ENCODE results near the gene SETX. TPM values are rescaled to one million over a fixed set of nuclear protein-coding genes. Genes with fewer than 3 reads are reported as not detected.

SETX gene
- total RNA-seq, 1 experiment from 2014 or later, result 44.3 TPM

DNA sequence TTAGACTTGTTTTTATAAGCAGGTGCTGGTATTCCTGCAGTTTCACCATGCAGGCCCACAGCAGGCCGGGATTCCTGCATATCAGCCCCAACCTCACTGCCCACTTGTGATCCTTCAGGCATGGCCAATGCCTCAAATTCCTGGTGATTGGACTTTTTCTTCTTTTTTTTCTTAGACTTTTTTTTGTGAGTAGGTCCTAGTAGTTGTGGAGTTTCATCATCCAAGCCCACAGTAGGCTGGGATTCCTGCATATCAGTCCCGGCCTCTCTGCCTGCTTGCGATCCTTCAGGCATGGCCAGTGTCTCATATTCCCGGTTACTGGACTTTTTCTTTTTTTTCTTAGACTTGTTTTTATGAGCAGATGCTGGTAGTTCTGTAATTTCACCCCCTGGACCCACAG, 47.0 kb upstream of the SETX start:
- H3K4me1 ChIP-seq (ENCODE audit: insufficient read depth, low read length), result peaks cover 3% of the 10 kb centered on the region; the same call in 1 of the 2 replicates
- H3K4ac ChIP-seq (ENCODE audit: low read depth, low read length), result no peak overlapping the region
- no peak overlapping the region for H3K4me2 ChIP-seq (ENCODE audit: insufficient read depth, insufficient read length, low read length)
- H3K4me3 Mint-ChIP-seq, result no peak overlapping the region
- no peak overlapping the region for H4K8ac ChIP-seq (replicated peaks; ENCODE audit: insufficient read length, low read depth, low read length)
- no peak overlapping the region for H3K14ac ChIP-seq (ENCODE audit: insufficient read depth, low read length)
- peak overlapping the region; percentile 27 to 62 (median 29); a peak in 5 of 7 replicates for H3K27ac Mint-ChIP-seq
- H3K18ac ChIP-seq (ENCODE audit: insufficient read length, low read depth, low read length), result no peak overlapping the region
- peaks cover 9% of the 10 kb centered on the region; the same call in 1 of the 2 replicates for H3K79me2 ChIP-seq (ENCODE audit: insufficient read depth, low read length)
- H3K27ac ChIP-seq (ENCODE audit: insufficient read length, low read depth, low read length), result no peak overlapping the region
- no peak overlapping the region for H2BK15ac ChIP-seq (ENCODE audit: low read depth, low read length)
- no peaks in the 10 kb centered on the region for H3K9me3 ChIP-seq (ENCODE audit: control insufficient read depth, low read depth, low read length)
- H3K27me3 ChIP-seq (ENCODE audit: insufficient read depth, low read length), result no peaks in the 10 kb centered on the region
- no peak overlapping the region for H3K56ac ChIP-seq (ENCODE audit: insufficient read length, low read depth, low read length)
- H2BK120ac ChIP-seq (ENCODE audit: low read depth, low read length, poor library complexity, severe bottlenecking), result no peak overlapping the region
- TF ChIP-seq, protein P1, sequence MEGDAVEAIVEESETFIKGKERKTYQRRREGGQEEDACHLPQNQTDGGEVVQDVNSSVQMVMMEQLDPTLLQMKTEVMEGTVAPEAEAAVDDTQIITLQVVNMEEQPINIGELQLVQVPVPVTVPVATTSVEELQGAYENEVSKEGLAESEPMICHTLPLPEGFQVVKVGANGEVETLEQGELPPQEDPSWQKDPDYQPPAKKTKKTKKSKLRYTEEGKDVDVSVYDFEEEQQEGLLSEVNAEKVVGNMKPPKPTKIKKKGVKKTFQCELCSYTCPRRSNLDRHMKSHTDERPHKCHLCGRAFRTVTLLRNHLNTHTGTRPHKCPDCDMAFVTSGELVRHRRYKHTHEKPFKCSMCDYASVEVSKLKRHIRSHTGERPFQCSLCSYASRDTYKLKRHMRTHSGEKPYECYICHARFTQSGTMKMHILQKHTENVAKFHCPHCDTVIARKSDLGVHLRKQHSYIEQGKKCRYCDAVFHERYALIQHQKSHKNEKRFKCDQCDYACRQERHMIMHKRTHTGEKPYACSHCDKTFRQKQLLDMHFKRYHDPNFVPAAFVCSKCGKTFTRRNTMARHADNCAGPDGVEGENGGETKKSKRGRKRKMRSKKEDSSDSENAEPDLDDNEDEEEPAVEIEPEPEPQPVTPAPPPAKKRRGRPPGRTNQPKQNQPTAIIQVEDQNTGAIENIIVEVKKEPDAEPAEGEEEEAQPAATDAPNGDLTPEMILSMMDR (conservative IDR thresholded peaks at IDR 0.05), result no peak
- no peak overlapping the region for H2BK20ac ChIP-seq (ENCODE audit: low read depth, low read length, poor library complexity, severe bottlenecking)
- no peak overlapping the region for H3T11ph ChIP-seq (ENCODE audit: low read length)
- H3K4me1 Mint-ChIP-seq, result peaks cover 8 to 10% of the 10 kb centered on the region in 2 experiments
- no peak overlapping the region for H3K23ac ChIP-seq (ENCODE audit: insufficient read length, low read depth, low read length)
- H3K36me3 Mint-ChIP-seq (ENCODE audit: insufficient read depth in 1 of 3, low read depth in 3 of 3), result peaks cover 36 to 65% (median 56%) of the 10 kb centered on the region in 3 experiments; a peak in 6 of 7 replicates
- H4K5ac ChIP-seq (ENCODE audit: insufficient read length, low read depth, low read length), result no peak overlapping the region
- H3K79me1 ChIP-seq (ENCODE audit: insufficient read depth, low read depth, low read length, poor library complexity, severe bottlenecking), result peaks cover 6% of the 10 kb centered on the region
- H2AK5ac ChIP-seq (ENCODE audit: insufficient read length, low read length), result no peak overlapping the region
- H2BK12ac ChIP-seq (ENCODE audit: insufficient read length, low read depth, low read length), result no peak overlapping the region
- no peak for DNase-seq
- WGBS (ENCODE audit: extremely low coverage, insufficient read length, low lambda C conversion rate), result no CpG with 5 or more reads among the region's 4 CpGs
- H3K23me2 ChIP-seq (ENCODE audit: insufficient read length, low read depth, low read length, poor library complexity, severe bottlenecking), result no peaks in the 10 kb centered on the region
- H4K20me1 ChIP-seq (ENCODE audit: control insufficient read depth, insufficient read depth, insufficient read length), result no peaks in the 10 kb centered on the region
- H2AFZ ChIP-seq (ENCODE audit: low read length), result no peak overlapping the region
- no peak overlapping the region for H4K91ac ChIP-seq (ENCODE audit: insufficient read length, low read depth, low read length)
- H3K9me3 Mint-ChIP-seq, result no peaks in the 10 kb centered on the region; a peak in 1 of 5 replicates
- H2BK5ac ChIP-seq (ENCODE audit: insufficient read length, low read length), result no peak overlapping the region
- no peak overlapping the region for H3K9ac ChIP-seq (ENCODE audit: extremely low read depth, insufficient read length, low read length)
- no peaks in the 10 kb centered on the region for H3K27me3 Mint-ChIP-seq (ENCODE audit: low read depth)
